Measurements from ENCODE around the gene TNNI3K.
"Not testable (repeated sequence)": the region's sequence is repeated elsewhere in the genome, so short reads cannot be mapped to it uniquely, and the experiment has no call there.

Gene TNNI3K, protein sequence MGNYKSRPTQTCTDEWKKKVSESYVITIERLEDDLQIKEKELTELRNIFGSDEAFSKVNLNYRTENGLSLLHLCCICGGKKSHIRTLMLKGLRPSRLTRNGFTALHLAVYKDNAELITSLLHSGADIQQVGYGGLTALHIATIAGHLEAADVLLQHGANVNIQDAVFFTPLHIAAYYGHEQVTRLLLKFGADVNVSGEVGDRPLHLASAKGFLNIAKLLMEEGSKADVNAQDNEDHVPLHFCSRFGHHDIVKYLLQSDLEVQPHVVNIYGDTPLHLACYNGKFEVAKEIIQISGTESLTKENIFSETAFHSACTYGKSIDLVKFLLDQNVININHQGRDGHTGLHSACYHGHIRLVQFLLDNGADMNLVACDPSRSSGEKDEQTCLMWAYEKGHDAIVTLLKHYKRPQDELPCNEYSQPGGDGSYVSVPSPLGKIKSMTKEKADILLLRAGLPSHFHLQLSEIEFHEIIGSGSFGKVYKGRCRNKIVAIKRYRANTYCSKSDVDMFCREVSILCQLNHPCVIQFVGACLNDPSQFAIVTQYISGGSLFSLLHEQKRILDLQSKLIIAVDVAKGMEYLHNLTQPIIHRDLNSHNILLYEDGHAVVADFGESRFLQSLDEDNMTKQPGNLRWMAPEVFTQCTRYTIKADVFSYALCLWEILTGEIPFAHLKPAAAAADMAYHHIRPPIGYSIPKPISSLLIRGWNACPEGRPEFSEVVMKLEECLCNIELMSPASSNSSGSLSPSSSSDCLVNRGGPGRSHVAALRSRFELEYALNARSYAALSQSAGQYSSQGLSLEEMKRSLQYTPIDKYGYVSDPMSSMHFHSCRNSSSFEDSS

DNA sequence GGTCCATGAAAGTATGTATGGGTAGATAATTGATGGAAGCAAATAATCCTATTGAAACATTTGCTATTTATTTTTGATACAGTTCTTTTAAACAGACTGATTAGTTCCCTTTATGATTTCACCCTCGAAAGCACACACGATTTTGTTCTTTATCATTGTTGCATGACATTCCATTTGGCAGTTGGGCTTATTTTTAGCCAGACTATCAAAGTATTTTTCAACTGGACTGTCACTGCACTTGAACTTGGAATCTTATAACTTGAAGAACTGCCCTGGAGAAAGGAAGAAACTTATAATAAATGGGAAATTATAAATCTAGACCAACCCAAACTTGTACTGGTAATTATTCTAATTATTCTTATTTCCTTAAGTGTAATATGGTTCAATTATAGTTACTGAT, at the start of gene TNNI3K:
Gene TNNI3K (plus strand): TSS at position 235 of the 400 bp plus-strand sequence. CDS start 65 bp downstream, at position 300.
- FAIRE-seq = no peak

DNA sequence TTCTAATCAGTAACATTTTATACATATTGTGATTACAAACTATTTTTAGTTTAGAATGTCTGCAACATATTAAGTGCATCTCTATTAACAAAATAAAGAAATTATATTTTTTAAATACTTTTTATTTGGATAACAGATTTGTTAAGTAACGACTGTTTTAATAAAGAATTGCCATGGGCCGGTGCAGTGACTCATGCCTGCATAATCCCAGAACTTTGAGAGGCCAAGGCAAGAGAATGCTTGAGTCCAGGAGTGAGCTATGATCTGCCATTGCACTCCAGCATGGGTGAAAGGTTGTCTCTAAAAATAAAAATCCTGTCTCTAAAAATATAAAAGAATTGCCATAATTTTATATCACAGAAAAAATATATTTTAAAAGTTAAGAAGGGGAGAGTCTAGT, 41.3 kb upstream of the TNNI3K start:
- no peak for FAIRE-seq

DNA sequence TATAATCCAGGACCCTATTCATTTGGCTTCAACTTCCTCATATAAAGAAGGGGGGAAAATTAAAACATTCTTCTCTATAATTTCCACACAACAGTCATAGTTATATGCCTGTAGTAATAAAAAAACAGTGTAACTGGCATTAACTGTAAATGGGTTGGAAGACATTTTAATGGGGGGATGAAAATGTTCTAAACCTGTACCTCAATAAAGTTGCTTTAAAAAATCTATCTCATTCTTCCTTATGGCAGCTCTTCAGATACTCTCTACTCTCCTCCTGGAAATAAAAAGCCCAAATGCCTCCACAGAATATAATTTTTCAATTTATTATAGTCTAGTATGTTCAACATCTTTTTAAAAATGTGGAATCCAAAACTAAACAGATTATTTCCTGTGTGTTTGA, 39.8 kb upstream of the TNNI3K start:
- FAIRE-seq = no peak

DNA sequence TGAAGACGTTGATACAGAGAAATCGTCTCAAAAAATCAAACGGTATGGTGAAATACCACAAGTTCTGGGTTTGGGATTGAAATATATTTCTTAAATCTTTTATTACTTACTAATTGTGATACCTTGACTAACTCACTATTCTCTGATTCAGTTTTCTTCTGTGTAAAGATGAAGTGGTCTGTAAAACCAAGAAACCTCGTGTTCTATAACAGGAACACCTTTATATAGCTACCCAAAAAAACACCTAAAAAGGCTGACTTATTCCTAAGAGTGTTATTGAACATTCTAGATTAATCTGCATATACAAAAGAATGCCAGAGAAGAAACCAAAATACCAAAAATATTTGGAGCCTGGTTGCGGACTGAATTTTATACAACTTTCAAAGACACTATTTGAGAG, 37.9 kb upstream of the TNNI3K start:
- no peak for FAIRE-seq

DNA sequence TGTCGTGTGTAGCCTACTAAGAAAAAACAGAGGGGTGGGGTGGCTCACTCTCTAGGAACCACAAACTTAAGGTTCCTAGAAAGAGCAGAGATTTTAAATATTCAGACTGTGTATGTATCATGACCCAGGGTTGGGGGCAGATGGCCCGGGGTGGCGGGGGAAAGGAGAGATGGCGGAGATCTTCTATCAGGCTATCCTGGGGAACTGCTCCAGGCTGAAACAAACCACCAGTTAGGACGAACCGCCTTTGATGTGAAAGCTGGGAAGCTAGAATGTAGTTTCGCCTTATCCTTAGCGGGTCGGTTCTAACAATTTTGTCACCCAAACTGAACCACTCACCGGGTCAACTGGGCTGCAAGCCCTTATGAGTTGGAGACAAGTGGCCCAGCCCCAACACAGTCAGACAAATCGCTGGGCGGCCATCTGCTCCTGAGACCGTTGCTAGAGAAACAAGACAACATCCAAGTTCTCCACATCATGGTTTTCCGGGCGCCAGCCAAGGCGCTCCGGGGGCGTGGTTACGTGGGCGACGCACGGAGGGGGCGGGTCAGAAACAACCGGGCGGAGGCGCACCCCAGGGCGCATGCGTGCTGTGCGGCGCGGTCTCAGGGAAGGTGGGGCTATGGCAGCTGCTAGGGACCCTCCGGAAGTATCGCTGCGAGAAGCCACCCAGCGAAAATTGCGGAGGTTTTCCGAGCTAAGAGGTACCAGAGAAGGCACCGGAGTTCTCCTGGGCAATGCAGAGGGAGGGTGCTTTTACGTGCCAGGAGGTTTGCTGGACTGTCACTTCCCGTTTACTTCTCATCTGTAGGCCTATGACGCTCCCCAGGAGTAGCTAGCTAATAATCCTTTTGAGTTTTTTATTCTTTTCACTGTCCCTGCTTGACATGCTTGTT, 37.3 kb upstream of the TNNI3K start, which contains the start of the genes FPGT and LRRIQ3:
Gene FPGT (plus strand): TSS at position 586 of the 896 bp plus-strand sequence. CDS start 37 bp downstream, at position 623.
Gene LRRIQ3 (minus strand): TSS at position 520 of the 896 bp plus-strand sequence. CDS start 14,492 bp downstream, outside the sequence.
- peak; percentile 81 for FAIRE-seq

DNA sequence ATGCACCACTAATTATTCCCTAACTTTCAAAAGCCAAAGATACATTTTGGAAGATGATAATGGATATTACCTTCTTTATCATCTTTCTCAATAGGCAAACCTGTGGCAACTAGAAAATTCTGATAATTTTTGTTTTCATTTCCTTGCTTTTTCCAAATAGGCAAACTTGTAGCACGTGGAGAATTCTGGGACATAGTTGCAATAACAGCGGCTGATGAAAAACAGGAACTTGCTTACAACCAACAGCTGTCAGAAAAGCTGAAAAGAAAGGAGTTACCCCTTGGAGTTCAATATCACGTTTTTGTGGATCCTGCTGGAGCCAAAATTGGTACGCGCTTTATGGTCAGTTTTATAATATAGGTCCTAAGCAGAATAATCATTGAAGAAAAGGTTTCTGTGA, 35.7 kb upstream of the TNNI3K start:
- FAIRE-seq = no peak

DNA sequence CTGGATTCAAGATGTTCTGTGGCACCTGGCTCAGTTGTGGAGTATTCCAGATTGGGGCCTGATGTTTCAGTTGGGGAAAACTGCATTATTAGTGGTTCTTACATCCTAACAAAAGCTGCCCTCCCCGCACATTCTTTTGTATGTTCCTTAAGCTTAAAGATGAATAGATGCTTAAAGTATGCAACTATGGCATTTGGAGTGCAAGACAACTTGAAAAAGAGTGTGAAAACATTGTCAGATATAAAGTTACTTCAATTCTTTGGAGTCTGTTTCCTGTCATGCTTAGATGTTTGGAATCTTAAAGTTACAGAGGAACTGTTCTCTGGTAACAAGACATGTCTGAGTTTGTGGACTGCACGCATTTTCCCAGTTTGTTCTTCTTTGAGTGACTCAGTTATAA, 29.9 kb upstream of the TNNI3K start:
- FAIRE-seq = no peak

DNA sequence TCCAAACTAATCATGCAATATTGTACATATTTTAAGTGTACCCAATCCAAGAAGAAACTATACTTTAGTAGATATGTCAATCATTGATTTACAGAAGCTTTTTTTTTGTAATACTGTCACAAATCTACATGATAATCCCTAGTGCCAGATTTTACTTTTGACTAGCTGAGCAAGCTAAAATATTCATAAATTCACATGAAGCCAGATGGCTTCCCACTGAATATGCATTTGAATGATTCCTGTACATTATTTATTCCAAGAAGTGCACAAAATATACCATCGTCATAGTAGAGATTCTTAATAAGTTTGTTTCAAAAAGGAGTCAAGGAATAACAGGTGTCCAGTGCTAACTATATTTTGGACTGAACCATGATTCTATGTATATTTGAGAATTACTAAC, 20.0 kb upstream of the TNNI3K start:
- FAIRE-seq = no peak

DNA sequence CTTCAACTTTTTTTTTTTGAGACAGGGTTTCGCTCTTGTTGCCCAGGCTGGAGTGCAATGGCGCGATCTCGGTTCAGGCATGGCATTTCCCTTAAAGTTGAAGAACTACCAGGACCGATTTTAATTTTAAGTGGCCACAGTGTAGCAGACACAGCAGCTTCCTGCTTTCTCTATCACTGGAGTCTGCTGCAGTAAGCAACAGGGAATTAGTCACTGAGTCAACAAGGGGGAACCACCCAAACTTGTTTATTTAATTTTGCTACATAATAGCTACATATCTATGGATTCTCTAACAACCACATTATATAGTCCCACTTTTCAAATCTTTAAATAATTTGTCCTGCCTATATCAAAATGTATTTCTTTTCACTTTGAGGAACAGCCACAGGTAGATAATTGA, 12.5 kb upstream of the TNNI3K start:
- FAIRE-seq = no peak

DNA sequence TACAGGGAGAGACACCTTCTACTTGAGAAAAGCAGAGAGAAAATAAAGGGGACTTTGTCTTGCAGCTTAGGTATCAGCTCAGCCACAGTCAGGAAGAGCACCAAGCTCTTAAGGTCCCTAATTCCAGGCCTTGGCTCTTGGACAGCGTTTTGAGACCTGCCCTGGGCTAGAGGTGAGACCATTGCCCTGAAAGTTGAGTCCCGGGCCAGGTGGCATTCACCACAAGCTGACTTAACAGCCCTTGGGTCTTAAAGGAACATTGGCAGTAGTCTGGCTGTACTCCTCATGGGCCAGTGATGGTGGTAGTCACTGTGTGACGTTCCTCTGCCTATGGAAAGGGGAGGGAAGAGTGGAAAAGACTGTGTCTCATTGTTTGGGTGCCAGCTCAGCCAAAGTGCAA, 11.7 kb upstream of the TNNI3K start:
- no peak for FAIRE-seq

DNA sequence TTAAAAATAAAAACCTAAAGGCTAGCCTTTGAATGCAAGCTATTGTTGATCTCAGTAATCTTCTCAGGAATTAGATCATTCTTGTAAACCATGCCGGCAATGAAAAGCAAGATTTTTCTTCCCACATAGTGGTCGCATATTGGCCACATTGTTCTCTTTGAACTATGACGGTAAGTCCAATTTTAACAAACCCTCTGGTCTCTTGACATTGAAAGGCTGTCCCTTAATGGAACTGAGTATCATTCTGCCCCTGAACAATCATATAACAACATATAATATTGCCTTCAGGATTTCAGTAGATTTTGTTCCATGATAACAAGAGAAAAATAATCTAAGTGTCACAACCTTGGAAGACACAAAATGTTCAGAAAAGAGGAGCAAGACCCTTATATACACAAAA, 1.3 kb downstream of the TNNI3K start:
- no peak for FAIRE-seq

DNA sequence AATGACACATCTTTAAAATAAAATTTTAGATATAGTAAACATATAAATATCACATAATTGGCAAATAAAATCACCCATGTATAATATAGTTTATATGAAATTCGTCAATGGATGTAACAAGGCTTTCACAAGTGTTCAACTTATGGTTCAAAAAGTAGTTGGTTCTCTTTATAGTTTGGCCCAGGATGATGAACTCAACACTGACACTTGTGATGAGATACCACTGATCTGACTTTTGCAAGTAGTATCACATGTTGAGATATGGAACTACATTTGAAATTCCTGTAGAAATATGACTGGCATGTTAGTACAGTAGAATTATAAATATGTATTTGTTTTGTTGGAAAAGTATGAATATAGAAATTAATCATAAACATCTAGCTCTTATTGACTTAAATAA, 1.8 kb downstream of the TNNI3K start:
- FAIRE-seq = no peak

DNA sequence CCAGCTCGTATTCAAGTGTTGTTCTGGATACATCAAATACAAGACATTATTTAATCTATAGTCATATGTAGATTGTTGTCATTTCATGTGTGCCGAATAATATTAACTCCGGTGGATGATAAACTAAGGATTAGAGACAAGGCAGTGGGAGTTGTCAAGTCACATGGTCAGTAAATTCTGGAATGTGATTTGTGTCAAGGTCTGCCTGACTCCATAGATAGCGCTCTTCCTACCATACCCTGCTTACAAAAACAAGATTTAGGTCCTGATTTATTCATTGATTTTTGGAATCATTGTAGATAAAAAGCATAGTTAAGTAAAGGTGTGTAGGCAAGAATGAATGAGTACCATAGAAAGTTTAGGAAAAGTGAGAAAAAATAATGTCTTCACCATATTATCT, 2.6 kb downstream of the TNNI3K start:
- no peak for FAIRE-seq

DNA sequence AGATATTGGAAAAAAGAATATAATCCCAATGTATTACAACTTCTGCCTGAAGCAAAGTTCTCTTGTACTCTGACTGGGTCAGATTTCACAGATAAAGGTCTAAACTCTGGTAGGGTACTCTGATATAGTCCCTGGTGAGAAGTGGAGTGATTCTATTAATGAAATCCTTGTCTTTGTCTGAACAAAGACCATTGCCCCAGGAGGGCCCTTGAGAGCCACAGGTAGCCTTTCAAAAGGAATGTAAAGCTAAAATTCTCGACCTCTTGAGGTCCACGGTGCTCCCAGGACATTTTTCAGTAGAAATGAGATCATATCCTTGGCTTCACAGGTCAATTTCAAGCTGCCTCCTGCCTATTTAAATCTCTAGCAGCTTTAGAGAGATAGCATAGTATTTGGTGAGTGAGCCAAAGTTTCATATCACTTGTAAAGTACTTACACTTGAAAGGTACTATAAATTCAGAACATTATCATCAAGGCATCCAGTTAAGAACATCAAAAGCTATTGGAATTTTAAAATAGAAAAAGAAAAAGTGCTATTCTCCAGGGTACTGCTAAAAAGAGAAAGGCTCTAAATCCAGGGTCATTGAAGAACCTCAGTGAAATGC, 10.1 kb downstream of the TNNI3K start:
- FAIRE-seq = no peak

DNA sequence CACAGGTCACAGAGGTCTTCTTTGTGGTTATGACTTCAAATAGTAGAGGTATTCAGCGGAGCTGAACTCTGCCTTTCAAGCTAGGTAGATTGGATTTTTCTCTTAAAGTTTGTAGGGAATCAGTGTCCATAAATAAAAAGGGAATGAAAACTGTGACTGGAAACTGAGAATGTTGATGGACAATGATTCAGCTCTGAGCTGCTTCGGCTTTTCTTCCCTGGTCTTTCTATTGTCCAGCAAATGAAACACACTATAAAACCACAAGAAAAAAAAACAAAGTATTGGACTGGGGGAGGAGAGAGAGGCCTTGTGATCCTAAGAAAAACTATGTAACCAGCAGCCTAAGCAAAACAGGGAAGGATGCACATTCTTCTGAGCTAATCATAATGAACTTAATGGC, 11.1 kb downstream of the TNNI3K start:
- no peak for FAIRE-seq

DNA sequence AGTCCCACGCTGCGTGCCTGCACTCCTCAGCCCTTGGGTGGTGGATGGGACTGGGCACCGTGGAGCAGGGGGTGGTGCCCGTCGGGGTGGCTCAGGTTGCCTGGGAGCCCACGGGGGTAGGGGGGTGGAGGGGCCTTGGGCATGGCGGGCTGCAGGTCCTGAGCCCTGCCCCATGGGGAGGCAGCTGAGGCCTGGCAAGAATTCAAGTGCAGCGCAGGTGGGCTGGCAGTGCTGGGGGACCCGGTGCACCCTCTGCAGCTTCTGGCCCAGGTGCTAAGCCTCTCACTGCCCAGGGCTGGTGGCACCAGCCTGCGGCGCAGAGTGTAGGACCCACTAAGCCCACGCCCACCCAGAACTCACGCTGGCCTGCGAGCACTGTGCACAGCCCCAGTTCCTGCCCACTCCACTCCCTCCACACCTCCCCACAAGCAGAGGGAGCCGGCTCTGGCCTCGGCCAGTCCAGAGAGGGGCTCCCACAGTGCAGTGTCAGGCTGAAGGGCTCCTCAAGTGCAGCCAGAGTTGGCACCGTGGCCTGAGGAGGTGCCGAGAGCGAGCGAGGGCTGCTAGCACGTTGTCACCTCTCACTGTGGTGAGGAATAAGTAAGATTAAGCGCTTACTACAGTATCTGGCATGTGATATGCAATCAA, 12.8 kb downstream of the TNNI3K start:
- FAIRE-seq = no peak

DNA sequence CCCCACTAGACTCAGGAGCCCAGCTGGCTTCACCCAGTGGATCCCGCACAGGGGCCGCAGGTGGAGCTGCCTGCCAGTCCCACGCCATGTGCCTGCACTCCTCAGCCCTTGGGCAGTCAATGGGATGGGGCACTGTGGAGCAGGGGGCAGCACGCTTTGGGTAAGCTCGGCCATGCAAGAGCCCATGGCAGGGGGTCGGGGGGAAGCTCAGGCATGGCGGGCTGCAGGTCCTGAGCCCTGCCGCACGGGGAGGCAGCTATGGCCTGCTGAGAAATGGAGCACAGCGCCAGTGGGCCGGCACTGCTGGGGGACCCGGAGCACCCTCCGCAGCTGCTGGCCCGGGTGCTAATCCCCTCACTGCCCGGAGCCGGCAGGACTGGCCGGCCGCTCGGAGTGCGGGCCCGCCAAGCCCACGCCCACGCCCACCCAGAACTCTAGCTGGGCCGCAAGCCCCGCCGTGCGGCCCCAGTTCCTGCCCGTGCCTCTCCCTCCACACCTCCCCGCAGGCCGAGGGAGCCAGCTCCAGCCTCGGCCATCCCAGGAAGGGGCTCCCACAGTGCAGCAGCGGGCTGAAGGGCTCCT, 18.1 kb downstream of the TNNI3K start:
- not testable (repeated sequence) for FAIRE-seq

DNA sequence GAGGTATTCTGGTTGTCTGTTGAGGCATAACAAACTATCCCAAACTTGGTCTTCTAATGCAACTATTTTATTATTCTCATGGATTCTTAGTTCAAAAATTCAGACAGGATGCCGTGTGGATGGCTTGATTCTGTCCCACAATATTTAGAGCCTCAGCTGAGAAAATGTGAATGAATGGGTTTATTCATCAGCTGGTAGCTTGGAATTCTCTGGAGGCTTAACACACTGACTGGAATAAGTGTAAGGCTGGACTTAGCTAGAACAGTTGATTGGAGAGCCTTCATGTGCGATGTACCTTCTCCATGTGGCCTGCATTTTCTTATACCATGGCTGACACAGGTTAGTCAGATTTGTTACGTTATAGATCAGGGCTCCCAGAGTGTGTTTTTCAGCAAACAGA, 30.8 kb downstream of the TNNI3K start:
- FAIRE-seq = no peak

DNA sequence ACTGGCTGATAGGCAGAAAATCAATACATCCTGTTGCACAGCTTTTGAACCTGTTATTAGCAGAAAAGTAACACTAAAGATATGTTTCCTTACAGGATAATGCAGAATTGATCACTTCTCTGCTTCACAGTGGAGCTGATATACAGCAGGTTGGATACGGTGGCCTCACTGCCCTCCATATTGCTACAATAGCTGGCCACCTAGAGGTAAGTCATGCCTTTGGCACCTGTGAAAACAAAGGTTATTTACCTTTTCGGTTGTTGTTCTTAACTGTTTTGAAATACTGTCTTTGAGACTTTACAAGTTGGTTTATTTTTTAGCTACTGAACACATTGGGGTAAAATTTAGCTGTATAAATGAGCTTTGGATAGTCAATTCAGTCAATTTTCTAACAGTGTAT, 36.3 kb downstream of the TNNI3K start:
- FAIRE-seq = no peak

DNA sequence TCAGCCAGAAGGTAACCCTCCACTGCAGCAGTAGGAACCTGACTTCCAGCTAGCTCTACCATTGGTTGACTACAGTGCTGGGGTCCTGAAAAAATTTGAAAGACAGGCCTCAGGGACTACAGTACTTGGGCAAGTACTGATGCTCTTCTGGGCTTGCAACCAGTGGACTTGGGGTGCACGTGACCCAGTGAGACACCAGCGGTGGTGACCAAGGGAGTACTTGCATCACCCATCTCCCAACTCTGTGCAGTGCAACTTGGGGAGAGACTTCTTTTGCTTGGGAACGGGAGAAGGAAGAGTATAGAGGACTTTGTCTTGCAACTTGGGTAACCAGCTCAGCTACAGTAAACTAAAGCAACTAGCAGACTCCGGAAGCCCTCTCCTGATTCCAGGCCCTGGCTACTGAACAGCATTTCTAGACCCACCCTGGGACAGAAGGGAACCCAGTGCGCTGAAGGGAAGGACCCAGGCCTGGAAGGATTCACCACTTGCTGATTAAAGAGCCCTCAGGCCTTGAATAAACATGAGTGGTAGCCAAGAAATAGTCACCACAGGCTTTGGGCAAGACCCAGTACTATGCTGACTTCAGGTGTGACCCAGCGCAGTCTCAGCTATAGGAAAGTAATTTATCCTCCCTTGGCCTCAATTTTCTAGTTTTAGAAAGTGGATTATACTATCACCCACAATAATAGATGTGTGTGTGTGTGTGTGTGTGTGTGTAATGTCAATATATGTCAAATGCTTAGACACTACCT, 45.6 kb downstream of the TNNI3K start:
- FAIRE-seq = no peak

DNA sequence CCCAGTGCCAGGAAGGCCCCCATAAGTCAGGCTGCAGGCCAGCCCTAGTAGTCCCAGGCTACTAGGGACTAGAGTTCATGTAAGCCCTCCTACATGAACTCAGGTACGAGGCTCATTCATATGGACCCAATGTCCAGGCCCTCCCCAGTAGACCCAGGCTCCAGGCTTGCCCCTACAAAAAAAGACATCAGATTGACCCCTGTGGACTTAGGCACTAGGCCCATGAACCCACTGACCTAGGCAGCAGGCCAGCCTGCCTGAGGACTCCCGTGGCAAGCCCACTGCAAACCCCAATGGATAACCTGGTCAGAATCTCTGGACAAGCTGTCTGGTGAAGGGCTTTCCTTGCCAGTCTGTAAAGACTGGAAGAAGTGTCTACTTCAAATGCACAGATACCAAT, 51.2 kb downstream of the TNNI3K start:
- no peak for FAIRE-seq
